ENCODE data around the gene JAZF1. TPM values are rescaled to one million over a fixed set of nuclear protein-coding genes. Genes with fewer than 3 reads are reported as not detected.
"Not testable (repeated sequence)": the region's sequence is repeated elsewhere in the genome, so short reads cannot be mapped to it uniquely, and the experiment has no call there.

Gene JAZF1
- total RNA-seq, 1 experiment from 2014 or later = 5.4 TPM

DNA sequence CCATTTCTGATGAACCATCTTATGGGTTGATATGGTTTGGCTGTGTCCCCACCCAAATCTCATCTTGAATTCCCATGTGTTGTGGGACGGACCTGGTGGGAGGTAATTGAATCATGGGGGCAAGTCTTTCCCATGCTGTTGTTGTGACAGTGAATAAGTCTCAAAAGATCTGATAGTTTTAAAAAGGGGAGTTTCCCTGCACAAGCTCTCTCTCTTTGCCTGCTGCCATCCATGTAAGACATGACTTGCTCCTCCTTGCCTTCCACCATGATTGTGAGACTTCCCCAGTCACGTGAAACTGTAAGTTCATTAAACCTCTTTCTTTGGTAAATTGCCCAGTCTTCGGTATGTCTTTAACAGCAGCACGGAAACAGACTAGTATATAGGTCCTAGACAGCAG, 166.3 kb downstream of the JAZF1 start:
- DNase-seq (ENCODE audit: low read depth) = not testable (repeated sequence)

GRCh38 chr7:28013441-28013840, 167.2 kb downstream of the JAZF1 start:
- no peak for DNase-seq (ENCODE audit: low read depth)

DNA sequence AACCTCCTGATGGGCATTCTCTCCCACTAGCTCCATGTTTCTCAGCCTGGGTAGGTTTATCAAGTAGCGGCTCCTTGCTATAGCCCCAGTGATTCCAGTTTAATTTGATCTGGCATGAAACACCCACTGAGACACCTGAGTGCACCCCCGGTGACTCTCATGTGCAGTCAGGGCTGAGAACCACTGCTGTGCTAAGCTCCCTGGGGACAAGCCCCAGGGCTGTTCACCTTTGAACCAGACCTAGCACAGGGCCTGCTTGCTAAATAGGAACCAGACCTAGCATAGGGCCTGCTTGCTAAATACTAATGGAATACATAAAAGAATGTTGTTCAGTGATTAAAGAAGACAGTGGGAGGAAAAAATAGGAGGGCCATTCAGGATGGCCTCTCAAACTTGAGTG, 167.6 kb downstream of the JAZF1 start:
- no peak for DNase-seq (ENCODE audit: low read depth)

- no peak for DNase-seq (ENCODE audit: low read depth)
Observed at GRCh38 chr7:28008911-28009310, 171.7 kb downstream of the JAZF1 start.

DNA sequence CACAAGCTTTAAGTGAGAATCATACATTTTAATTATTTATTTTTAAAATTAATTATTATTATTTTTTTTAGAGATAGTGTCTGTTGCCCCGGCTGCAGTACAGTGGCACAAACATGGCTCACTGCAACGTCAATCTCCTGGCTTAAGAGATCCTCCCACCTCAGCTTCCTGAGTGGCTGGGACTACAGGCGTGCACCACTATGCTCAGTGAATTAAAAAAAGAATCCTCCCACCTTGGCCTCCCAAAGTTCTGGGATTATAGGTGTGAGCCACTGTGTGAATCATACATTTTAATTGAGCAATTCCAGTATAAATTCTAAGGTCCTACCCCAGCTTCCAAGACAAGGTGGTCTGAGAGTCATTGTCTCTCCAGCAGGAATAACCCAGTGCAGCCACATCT, 172.4 kb downstream of the JAZF1 start:
- no peak for DNase-seq (ENCODE audit: low read depth)

DNA sequence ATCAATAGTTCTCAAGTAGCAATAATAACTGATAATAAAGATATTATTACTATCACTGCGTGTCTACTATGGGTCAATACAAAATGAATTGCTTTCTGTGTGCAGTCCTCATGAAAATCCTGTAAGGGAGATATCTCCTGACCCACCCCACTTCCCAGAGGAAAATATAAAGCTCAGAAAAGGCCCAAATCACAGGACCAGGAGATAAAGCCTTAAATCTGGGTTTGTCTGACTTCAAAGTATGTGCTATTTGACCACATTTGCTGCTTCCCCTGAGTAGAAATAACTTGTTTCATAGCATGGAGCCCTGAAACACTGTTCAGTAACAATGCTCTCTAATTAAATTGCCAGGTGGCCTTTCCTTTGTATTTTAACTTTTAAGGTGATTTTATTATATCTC, 174.1 kb downstream of the JAZF1 start:
- DNase-seq (ENCODE audit: low read depth) = no peak

DNA sequence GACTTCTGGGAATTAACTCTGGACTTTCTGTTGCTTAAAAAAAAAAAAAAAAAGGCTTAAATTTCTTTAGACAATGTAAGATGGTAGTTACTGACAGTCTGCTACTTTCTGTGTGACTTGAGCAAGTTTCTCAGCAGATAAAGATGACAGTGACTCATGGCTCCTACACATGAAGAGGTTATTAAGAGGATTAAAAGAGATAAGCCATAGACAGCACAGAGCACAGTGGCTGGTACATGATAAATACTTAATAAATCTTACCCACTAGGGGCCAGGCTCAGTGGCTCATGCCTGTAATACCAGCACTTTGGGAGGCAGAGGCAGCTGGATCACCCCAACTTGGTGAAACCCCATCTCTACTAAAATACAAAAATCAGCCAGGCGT, 174.8 kb downstream of the JAZF1 start:
- no peak for DNase-seq (ENCODE audit: low read depth)

GRCh38 chr7:28005075-28005846, 175.3 kb downstream of the JAZF1 start:
- no peak for DNase-seq (ENCODE audit: low read depth)

- no peak for DNase-seq (ENCODE audit: low read depth)
Observed at GRCh38 chr7:28003408-28003807, 177.2 kb downstream of the JAZF1 start.

DNA sequence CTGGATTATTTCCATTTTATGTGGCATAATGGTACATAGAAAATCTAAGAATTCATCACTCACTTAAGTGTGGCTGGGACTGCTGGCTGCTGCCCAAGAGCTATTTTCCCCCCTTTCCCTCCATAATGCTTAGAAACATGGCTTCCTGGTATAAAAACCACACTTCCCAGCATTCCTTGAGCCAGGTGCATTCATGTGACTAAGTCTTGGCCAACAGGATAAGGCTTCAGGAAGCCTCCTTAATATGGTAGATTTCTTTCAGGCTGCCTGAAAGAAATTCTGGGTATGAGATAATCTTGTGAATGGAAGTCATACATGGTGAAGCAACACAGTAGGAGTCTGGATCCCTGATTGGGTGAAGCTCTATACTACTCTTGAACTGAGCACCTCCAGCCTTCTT, 178.0 kb downstream of the JAZF1 start:
- peak; percentile 44 for DNase-seq (ENCODE audit: low read depth)

GRCh38 chr7:28001896-28002295, 178.7 kb downstream of the JAZF1 start:
- no peak for DNase-seq (ENCODE audit: low read depth)

- no peak for DNase-seq (ENCODE audit: low read depth)
Observed at GRCh38 chr7:27999829-28000228, 180.8 kb downstream of the JAZF1 start.

GRCh38 chr7:27998382-27998781, 182.2 kb downstream of the JAZF1 start:
- DNase-seq (ENCODE audit: low read depth) = no peak

- DNase-seq (ENCODE audit: low read depth) = no peak
Observed at GRCh38 chr7:27997188-27997707, 183.3 kb downstream of the JAZF1 start.

DNA sequence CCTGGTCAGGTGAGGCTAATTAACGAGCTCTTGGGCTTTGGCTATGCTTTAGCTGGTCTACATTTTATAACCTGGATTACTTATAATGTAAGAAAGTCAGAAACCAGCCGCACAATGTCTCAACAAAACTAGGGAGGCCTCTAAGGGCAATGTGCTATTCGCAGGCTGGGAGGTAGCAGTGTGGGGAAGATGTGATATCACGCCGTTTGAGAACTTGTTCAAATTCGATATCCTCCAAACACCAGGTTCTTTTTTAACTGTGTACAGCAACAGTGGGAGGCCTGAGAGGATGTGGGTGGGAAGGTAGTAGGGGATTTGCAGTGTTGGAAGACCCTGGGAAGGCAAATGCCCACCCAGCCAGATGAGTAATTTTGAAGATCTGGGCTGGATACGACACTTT, 184.5 kb downstream of the JAZF1 start:
- no peak for DNase-seq (ENCODE audit: low read depth)

GRCh38 chr7:27995228-27995627, 185.4 kb downstream of the JAZF1 start:
- no peak for DNase-seq (ENCODE audit: low read depth)

DNA sequence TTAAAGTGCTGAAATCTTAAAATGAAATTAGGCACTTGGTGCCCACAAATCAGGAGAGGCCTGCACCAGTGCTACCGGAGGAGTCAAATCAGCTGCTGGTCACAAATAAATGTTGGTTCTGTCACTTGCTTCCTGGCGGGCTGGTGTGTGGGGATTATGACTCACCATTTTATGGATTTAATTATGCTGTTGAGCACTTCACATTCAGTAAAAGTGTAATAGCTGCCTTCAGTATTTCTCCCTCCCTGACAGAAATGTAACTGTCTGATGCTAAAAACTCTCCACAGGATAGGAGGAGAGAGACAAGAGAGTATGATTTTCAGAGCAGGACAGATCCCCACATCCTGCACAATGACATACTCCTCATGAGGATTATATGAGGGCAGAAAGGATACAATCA, 186.0 kb downstream of the JAZF1 start:
- peak; percentile 59 for DNase-seq (ENCODE audit: low read depth)

DNA sequence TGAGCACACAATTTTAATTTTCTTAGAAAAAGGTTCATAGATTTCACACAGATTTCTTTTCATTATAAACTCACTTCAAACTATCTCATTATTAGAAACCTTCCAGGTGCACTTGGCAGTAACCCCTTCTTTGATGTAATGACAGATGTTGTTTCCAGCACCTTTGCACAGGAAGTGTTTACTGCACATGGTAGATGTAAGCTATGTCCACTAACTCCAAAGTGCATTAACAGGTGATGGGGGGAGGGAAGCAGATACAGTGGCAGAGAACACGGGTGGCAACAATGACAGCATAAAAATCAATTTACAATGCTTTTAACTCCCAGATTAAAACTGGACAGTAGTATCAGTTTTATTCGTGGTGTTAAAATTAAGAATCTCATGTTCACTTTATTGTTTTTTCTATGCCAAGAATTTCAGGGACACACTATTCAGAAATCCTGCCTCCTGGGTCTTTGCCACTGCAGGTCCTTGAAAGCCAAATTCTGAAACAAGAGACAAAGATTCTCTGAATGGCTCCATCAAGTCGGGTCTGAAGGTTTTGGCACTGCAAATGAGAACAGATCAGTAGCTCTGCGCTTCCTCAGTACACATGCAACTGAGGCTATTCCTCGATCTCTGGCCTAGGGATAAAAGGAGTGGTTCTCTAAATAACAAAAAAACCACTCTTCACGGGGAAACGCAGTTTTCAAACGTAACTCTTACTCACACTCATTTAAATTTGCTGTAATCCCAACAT, 187.7 kb downstream of the JAZF1 start:
- DNase-seq (ENCODE audit: low read depth) = no peak

GRCh38 chr7:27992097-27992496, 188.5 kb downstream of the JAZF1 start:
- no peak for DNase-seq (ENCODE audit: low read depth)

DNA sequence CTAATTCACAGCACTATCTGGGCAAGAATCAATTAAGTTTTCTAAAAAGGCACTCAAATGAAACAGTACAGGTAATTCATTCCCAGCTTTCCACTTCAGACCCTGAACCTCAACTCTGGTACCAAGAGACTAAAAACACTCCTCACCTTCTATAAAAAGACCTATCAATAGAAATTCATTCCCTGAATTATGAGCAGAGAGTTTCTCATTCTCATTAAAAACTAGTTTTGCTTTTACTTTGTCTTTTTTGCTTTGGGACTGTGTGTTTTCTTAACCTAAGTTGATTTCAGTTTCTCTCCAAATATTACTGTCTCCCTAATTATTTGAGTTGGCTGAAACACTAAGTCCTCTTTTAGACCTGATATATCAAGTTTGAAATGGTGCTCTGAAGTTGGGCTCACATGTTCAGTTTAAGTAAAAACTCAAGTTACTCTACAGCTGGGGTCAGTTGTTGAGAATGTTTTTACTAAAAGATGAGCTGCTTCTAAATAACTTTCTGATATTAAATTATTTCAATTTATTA, 189.5 kb downstream of the JAZF1 start:
- no peak for DNase-seq (ENCODE audit: low read depth)

DNA sequence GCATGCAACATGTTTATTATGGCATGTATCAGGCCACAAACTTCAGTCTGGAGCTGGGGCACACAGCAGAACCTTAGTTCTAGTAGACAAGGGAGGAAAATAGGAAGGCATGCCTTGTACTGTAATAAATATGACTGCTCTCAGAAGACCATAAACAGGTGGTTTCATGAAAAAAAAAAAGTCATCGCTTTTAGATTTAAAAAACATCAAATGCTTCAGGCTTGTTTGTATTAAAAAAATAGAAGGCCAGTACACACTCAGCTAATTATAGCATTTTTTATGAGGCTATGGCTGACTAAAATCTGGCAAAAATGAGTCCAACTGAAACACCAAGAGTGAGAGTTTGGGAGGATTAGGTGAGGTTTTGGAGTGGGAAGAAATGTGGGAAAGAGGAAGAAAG, 204.1 kb downstream of the JAZF1 start:
- no peak for DNase-seq (ENCODE audit: low read depth)

- no peak for DNase-seq (ENCODE audit: low read depth)
Observed at GRCh38 chr7:27973625-27974024, 207.0 kb downstream of the JAZF1 start.

DNA sequence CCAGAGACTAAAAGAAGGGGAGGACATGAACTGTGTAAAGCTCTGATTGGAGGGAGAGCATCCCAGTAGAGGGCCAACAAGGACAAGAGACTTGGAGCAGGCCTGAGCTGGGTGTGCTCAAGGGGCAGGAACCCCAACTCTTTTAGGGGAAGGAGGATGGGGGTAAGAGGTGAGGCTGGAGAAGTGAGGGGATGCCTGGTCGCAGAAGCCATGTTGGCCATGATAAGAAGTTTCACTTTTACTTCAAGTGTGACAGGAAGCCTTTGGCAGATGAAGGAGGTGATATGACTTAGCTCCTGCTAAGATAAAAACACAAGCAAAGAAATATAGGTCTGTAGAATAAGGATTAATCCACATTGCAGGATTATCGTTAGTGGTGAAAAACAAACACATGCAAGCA, 208.3 kb downstream of the JAZF1 start:
- DNase-seq (ENCODE audit: low read depth) = no peak

Data from HT1080 (cell line).